Central memory CD4-positive, alpha-beta T cell (primary cell): ENCODE results near the gene PIGV.

ENCODE experiments used
- DNase-seq: peaks from one replicate; pipeline ENCODE4 v3.0.0; 2022
- total RNA-seq, 3 experiments: gene quantifications; one replicate each; lab custom pipeline; 2026; lab: John Stamatoyannopoulos, UW

The PIGV gene
- total RNA-seq: 13.2 to 27.2 (median 20.6) reads per million in 3 experiments

DNA sequence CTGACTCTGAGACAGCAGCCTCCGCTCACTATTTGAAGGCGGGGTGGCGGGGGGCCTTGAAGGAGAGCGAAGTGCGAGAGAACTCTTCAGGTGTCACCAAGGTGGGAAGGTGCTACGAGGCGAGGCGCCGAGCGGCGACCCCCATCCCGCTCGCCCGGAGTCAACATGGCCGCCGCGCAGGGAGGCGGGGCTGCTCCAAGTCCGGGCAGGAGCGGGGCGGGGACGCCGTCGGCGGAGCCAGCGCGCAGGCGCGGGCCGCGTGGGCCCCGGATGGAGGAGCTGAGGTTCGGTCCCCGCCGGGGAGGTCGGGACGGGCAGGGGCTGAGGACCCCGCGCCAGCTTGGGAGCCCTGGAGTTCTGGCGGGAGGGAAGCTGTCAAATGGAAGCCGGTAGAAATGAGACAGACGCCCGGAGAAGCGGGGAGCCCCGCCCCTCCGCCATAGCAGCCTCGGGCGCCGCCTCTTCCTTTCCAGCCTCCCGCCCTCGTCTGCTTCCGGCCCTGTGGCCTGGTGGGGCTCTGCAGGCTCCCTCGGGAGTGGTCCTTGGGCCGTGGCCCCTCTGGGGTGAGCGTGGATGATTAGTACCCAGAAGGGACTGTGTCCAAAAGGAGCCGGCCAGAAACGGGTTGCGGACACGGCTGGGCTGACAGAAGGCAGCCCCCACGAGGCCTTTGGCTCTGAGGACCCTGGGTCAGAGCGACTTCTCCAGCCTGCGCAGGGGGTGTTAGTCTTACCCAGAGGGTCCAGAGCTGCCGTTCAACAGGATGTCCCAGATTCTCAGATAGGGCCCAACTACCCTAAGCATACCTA is at the start of gene PIGV:
PIGV (plus strand) TSS at position 245 of the 809 bp plus-strand sequence. CDS start 2,866 bp downstream, outside the sequence.
- peak; percentile 87 for DNase-seq

DNA sequence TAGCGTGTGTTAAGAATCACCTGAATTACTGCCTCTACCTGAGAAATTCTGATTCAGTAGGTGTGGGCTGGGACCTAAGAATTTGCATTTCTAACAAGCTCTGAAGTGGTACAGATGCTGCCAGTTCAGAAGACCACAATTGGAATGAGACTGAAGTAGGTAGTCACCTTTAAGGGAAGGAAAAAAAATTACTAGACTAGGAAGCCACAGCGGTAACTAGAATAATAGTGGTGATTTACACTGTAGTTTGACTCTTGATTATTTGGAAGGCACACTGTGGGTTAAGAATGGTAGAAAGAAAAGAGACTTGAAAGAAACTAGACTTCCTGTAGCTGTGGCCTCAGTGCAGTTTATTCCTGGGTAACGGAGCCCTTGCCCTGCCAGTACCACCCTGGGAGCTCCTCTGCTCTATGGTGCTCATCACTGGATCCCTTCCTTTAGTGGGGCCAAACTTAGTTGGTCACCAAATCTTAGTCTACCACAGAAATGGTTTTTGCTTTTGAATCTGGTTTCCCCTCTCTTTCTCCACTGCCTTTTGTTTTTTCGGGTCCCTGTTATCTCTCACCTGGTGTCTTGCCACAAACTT is 48.3 kb upstream of the PIGV start:
- peak; percentile 17 for DNase-seq

DNA sequence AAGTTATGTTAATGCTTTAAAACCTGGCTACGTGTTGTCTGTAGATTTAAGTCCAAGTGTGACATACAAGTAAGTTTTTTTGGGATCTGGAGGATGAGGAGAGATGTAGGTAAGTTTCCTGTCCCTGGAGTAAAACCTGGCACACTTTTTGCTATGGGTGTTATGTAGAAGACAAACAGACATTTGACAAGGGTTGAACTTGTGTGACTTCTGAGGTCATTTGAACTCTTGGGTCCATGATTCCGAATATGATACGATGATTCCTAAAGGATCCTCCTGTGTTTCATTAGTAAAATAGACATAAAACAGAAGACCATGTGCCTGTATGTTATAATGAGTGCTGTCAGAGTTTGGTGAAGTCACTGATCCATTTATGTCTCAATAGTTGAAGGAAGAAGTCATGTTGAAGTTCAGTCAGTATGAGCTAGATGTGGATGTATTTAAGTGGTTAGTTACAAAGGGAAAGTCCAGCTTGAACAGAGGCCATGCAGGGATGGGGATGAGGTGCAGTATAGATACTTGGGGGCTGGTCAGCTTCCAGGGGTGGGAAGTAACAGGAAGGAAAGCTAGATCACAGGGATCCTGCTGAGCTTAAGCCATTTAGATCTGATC is 47.6 kb upstream of the PIGV start:
- DNase-seq: no peak

DNA sequence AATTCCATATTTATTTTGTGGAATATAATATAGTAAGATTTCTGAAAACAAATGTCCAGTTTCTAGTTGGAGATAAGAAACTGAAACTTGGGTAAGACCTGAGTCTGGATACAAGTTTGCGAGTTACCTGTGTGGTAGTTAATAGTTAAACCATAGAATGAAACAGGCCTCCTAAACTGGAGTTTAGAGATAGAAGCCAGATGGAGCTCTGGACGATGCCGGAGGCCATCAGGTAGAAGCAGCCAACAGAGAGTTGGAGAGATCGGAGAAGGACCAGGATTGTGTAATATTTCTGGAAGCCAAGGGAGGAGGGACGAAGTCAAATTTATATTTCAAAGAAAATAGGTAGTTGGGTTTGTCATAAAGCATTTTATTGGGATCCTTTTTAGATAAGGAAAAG is 46.8 kb upstream of the PIGV start:
- no peak for DNase-seq

DNA sequence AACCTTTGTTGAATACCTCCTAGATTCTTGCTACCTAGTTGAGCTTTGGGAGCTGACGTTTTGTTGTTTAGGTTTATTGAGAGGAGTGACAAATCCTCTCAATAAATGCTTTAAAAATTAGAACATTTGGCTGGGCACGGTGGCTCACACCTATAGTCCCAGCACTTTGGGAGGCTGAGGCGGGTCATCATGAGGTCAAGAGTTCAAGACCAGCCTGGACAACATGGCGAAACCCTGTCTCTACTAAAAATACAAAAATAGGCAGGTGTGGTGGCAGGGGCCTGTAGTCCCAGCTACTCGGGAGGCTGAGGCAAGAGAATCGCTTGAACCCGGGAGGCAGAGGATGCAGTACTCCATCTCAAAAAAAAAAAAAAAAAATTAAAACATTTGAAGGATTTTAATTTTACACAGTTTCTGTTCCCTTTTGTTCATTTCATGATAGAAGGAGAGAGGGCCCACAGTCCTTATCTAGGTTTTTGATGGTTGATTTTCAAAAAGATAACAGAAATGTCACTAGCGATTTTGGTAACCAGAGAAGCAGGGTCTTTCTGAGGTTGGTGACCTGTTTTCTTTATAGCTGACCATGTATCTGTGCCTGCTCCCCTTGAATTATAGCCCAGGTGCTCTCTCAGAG is 44.2 kb upstream of the PIGV start:
- DNase-seq: no peak

DNA sequence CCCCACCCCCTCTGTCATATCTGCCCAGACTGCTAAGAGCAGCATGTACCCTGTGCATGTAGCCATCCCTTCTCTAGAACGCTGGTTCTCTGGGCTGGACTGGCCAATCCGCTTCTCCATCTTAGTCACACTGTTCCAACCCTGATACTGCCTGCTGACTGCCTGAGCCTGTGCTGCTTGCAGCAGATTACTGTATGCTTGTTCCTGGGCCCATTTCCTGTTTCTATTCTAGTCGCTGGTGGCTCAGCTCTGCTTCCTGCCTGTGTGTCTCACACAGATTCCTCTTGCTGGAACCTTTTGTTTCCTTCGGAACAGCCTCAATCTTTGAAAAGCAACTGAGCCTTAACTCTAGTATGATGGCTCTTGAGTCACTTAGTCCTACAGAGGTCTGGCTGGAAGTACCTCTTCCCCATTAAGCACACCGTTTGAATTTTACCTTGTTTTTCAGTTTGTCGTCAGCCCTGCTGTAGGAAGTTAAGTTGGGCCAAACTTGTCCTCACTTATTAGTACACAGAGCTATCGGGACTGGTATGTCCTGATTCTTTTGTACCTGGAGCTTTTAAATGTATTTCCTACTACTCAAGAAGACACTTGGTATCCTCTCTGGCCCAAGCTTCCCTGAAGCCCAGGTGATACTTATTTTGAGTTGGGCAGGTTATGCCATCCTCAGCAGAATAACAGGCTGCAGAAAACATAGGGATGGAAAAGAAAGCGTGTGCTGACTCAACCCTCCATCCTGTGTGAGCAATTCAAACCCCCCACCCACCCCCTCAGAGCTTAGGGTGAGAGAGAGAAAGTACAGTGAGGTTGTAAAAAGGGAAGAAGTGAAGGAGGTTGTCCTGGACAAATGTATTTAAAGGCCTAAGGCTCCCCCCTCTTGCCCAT is 43.4 kb upstream of the PIGV start:
- DNase-seq: peak; percentile 84

DNA sequence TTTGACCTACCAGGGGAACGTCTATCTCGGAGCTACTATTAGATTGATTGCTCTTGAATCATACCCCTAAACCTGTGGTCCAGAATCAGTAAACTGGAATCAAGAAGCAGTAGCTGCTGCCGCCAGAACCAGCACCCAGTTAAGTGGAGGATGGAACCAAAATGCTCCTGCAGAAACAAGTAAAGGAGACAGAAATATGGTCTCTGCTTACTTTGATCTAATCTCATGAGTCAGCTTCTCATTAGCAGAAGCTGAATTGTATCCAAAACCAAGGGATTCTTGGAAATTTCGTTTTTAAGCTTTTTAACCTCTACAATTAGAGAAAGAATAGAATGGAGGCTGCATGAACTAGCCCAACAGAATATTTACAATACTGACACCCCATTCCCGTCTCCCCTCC is 42.6 kb upstream of the PIGV start:
- no peak for DNase-seq

DNA sequence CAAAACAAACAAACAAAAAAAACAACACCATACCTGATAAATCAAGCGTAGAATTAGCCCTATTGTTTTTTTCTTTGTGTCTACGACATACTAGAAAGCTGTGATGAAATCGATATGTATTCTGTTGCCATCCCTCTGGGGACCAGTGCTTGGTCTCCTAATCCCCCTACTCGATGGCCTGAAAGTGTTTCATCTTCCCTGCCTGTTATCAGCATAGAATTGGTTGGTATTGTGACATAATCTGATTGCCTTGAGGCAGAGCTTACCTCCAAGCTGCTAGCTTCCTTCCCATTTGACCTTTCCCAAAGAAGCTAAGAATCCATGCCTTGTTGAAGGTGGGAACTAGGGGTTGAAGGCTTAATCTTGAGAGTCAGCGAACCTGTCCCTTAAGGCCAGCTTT is 40.7 kb upstream of the PIGV start:
- no peak for DNase-seq

DNA sequence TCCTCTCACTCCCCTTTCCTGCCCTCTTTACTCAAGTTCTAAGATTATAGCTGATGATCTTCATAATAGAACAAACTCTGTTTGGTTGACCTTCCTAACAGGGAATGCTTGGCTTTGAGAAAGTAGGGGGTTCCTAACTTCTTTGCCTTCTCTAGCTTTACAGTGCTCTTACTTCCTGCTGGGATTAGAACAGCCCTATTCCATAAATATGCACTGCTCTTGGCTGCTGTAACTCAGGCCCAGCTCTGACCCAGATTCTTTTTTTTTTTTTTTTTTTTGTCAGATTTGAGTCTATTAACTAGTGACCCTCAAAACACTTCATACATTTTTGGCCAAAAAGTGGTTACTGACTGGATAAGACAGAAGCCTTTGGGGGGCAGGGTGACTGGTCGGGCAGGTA is 39.4 kb upstream of the PIGV start:
- no peak for DNase-seq

DNA sequence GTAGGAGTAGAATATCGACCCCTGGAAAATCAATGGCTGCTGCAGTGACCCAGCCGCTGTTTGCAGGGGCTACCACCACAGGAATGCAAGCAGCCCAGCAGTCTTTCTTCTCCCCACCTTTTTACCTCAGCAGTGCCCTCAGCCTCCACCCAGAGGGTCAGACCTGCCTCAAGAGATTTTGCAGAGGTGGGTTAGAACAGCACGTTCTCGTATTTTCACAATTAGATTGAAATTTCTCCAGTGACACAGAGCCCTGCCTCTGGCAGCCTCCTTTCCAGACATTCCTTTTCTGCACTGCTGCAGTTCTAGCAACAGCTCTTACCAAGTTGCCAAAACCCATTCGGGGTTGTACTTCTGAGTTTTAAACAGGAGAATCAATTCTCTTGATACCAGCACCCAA is 38.3 kb upstream of the PIGV start:
- DNase-seq: no peak

DNA sequence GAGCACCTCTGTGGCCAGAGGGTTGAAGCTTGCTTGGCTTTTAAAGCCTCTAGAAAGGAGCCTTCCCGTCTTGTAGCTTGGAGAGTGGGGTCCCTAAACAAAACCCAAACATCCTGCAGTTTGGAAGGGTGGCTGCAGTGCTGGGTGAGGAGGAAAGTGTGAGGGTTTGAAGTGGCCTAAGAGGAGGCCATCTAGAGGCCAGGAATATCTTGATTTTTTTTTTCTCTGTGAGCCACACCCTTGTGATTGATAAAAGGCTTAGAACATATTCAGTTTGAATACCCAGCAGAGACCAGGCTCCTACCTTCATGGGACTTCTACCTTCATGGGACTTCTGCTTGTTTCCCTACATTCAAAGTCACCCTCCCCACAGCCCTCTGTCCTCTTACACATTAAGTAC is 37.3 kb upstream of the PIGV start:
- DNase-seq: no peak

DNA sequence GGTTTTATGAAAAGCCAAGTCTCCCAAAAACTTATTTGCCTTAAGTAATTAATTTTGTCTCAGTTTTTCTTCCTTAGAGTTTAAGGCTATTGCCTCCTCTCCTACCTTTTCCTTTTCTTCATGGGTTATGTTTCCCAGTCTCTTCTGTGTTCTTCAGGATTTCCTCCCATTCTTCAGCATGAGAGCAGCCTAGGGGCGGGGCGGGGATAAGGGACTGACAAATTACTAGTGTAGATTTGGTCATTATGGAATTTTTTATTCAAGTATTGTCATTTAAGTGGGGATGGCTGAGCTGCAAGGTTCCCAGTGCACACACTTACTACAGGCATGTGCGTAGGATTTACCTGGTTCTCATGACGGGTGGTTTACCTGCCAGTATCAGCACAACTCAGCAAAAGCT is 35.2 kb upstream of the PIGV start:
- DNase-seq: no peak

DNA sequence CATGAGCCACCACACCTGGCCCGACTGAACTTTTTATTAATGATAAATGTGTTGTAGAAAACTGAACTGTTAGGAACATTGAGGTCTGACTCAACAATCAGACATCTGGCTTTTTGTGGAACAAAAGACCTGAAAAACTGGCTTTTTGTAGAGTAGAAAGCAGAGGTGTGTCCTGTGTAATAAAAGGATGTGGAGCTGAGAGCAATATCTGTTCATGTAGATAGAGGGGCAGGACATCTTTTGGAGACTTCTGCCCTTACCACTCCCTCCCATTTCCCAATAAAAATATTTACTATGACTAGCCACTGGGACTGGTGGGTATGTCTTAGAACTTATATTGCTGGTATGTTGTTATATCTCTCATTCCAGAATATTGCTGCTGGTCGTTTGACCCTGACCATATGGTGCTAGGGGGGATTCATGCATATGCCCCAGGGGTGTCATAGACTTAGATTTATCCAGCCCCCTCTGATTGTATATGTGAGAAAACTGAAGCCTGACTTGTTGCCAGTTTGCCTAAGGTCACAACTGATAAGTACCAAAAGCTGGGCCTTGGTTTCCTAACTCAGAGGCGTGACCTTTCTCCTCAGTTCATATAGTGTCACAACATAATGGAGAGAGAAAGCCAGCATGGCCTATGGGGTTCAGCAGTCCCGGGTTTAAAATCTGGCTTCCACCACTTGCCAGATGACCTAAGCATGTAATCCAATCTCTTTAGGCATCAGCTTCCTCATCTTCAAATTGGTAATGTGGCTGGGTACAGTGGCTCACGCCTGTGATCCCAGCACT is 33.5 kb upstream of the PIGV start:
- no peak for DNase-seq

DNA sequence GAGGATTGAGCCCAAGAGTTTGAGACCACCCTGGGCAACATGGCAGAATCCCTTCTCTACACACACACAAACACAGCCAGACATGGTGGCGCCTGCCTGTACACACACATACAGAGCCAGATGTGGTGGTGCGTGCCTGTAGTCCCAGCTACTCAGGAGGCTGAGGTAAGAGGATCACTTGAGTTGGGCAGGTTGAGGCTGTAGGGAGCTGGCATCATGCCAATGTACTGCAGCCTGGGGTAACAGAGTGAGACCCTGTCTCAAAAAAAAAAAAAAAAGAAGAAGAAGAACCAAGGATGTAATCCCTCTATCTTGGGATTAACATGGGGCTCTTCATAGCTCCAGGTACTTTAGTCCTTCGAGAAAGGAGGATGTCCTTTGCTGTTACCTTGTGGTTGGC is 29.4 kb upstream of the PIGV start:
- no peak for DNase-seq

DNA sequence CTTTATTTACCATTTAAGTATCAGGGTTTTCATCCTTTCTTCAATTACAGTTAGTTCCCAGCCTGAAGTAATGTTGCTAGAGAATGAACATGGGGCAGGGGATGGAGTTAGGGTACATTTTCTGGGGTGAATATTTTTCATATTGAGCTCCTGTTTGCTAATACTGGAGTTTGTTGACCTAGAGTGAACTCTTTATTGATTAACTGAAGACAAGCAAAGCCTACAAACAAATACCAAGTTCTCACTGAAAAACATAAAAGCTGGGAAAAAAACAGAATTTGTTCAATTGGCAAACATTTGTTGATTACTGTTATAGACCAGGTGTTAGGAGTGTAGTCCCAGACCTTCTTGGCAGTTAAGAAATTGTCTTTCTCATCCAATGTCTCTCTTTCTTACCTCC is 28.2 kb upstream of the PIGV start:
- DNase-seq: no peak

DNA sequence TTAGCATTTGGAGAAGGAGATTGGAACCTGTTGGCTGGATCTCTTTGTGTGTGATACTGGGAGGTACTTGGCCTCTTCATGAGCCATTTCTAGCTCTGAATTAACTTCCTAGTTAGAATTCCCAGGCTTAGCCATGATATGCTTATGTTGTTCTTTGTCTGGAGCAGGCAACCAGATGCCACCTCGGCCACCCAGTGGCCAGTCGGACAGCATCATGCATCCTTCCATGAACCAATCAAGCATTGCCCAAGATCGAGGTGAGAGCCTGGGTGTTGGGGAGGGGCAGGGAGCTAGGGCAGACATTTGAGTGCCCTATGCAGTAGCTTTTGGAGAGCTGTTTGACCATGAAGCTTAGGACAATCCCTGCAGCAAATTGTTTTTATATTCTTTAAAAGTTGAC is 26.5 kb upstream of the PIGV start:
- DNase-seq: no peak

DNA sequence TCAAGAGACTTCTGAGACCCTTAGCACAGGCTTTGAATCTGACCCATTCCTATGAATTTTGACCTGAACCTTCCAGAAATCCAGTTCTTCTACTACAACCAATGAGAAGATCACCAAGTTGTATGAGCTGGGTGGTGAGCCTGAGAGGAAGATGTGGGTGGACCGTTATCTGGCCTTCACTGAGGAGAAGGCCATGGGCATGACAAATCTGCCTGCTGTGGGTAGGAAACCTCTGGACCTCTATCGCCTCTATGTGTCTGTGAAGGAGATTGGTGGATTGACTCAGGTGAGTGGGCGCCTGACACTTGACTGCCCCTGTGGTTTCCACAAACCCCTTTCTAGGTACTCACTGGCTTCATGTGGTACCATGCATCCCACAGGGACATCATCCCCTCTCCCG is 20.0 kb upstream of the PIGV start:
- DNase-seq: no peak

DNA sequence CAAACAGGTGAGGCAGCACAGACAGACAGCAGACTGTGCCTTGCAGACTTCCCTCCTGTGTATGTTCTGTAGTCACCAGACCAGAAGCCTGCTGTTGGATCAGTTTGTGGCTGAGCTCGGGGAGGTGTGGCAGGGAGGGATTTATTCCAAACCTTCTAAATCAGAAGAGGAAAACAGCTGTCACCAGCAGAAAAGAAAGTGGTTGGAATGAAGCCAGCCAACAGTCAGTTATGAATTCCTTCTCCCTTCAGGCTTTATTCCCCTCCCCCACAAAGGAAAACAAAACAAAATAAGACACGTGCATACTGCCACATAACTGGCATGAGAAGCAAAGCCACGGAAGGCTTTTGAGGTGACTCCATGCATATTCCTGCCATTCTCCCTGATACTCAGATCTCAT is 19.0 kb upstream of the PIGV start:
- no peak for DNase-seq

DNA sequence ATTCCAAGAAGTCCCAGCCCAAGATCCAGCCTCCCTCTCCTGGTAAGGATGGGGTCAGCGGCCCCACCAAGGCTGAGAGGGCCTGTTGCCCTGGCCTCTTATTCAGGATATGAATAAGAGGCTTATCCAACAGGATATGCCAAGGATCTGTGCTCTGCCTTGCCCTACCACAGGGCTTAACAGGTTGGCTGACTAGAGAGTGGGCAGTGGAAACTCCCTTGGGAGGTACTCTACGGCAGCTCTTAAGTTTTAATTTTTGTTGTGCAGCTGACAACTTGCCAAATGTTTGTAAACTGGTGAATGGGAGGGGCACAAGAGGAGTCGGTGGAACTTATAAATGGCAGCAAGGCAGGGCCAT is 16.5 kb upstream of the PIGV start:
- DNase-seq: no peak

DNA sequence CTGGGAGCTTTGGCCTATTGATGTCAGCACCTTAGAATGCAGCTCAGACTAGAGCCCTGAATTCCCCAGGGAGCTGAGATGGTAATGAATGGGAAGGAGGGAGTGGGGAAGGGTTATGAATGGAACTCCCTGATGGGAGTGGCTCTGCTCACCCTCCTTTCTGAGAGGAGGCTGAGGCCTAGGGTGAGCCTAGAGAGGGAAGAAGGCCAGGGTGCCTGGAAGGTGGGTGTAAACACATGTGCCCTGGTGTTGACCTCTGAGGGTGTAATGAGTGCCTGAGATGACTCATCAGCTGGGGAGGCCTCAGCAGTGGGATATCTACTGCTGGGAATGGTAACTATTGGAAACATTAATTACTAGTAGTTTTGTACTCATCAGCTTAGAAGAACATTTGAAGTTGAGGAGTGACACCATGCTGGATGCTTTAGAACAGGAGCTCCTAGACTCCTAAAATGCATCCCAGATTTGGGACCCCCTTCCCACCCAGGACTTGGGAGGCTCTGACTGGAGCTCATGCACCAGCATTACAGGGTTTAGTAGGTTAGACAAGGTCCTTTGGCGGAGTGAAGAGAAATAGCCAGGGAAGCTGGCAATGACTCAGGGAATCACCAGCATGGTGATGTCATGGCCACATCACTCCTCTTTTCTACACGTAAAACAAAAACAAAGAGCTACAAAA is 16.0 kb upstream of the PIGV start:
- DNase-seq: no peak

DNA sequence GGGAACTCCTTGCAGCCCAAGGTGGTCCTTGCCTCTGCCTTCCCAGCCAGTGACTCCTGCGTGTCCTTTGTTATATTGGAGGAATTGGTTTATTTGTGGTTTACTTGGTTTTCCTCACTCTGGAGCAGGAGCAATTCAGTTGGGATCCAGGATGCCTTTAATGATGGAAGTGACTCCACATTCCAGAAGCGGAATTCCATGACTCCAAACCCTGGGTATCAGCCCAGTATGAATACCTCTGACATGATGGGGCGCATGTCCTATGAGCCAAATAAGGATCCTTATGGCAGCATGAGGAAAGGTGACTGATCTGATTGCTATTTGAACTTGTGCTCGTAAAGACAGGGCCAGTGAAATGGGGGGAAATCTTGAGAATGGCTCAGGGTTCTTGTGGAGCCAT is 15.1 kb upstream of the PIGV start:
- DNase-seq: no peak
